ENCODE measurements around the gene OOEP. TPM values are rescaled to one million over a fixed set of nuclear protein-coding genes. Genes with fewer than 3 reads are reported as not detected.

Gene OOEP
- not detected in 2 replicates for total RNA-seq

GRCh38 chr6:73369563-73369962, at the start of gene OOEP:
Gene OOEP, minus strand, starts transcription at chr6:73369897. Its CDS starts 105 bp downstream, at chr6:73369792.
- DNase-seq (ENCODE audit: low read depth), result no peak
- TF ChIP-seq CTCF (conservative IDR thresholded peaks at IDR 0.05; ENCODE audit: low read depth, low read length), result no peak
- no peak within 1 kb of the TSS for H3K4me3 ChIP-seq (ENCODE audit: low read depth, low read length)

DNA sequence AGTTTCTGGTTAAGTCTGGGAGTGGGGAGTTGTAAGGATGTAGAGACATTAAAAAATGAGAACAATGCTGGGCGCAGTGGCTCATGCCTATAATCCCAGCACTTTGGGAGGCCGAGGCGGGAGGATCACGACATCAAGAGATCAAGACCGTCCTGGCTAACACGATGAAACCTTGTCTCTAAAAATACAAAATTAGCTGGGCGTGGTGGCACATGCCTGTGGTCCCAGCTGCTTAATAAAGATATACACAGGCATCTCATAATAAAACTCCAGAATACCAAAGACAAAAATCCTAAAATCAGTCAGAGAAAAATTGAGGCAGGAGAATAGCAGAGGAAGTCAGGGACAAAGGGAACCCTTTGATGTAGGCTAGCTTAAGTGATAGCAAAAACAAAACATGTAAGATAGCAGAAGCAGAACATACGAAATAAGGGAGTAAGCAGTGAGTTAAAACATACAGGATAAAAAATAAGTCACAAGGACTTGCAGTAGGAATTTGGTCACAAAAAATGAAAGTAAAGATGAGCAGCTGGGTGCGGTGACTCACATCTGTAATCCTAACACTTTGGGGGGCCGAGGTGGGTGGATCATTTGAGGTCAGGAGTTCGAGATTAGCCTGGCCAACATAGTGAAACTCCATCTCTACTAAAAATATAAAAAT, 48.5 kb upstream of the OOEP start:
- TF ChIP-seq CTCF (conservative IDR thresholded peaks at IDR 0.05; ENCODE audit: low read depth, low read length), result no peak
- no peak overlapping the region for H3K4me3 ChIP-seq (ENCODE audit: low read depth, low read length)
- no peak for DNase-seq (ENCODE audit: low read depth)

DNA sequence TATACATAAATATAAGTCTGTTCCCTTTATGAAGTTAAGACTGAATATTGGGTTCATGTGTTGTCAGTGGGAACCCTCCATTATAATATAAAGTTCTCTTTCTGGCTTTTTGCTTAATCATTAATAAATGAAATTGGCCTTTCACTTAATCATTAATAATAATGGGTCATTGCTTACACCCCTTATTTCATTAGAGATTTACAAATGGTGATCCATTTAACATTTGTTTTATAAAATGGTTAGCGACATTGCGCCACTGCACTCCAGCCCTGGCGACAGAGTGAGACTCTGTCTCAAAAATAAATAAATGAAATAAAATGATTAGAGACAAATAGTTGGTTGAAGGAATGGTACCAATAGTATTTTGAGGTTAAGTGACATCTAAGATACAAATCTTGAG, 43.4 kb upstream of the OOEP start:
- no peak for DNase-seq (ENCODE audit: low read depth)

DNA sequence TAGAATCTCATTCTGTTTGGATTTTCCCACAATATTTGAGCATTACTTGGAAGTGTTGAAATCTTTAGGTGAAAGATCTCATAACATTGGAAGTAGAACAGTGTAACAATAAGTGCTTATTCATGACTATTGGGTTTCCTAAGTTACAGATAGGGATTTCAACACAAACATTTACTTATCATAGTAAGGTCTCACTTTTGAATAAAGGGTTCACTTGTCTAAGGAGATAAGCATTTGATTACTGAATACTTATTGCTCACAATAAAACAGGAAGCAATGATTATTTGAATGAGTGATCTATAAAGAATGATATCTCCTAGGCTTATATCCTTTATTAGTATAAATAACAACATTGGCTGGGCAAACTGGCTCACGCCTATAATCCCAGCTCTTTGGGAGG, 39.7 kb upstream of the OOEP start:
- TF ChIP-seq CTCF (conservative IDR thresholded peaks at IDR 0.05; ENCODE audit: low read depth, low read length), result no peak
- no peak overlapping the region for H3K4me3 ChIP-seq (ENCODE audit: low read depth, low read length)
- no peak for DNase-seq (ENCODE audit: low read depth)

More for the DNA sequence above, 43.4 kb upstream of the OOEP start:
- TF ChIP-seq CTCF (conservative IDR thresholded peaks at IDR 0.05; ENCODE audit: low read depth, low read length), result no peak
- no peak overlapping the region for H3K4me3 ChIP-seq (ENCODE audit: low read depth, low read length)

- DNase-seq (ENCODE audit: low read depth), result no peak
- H3K4me3 ChIP-seq (ENCODE audit: low read depth, low read length), result no peak overlapping the region
- no peak for TF ChIP-seq CTCF (conservative IDR thresholded peaks at IDR 0.05; ENCODE audit: low read depth, low read length)
Measured at GRCh38 chr6:73400656-73401055, 31.0 kb upstream of the OOEP start.

DNA sequence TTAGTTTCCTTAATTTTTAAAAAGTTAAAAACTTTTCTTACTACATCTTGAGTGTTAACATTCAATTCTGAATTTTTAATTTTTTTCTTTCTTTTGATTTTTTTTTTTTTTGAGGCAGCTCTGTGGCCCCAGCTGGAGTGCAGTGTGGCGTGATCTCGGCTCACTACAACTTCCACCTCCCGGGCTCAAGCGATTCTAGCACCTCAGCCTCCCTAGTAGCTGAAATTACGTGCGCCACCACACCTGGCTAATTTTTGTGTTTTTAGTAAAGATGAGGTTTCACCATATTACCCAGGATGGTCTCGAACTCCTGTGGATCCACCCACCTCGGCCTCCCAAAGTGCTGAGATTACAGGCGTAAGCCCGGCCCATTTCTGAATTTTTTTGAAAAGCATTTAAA, 26.2 kb upstream of the OOEP start:
- no peak overlapping the region for H3K4me3 ChIP-seq (ENCODE audit: low read depth, low read length)
- TF ChIP-seq CTCF (conservative IDR thresholded peaks at IDR 0.05; ENCODE audit: low read depth, low read length), result no peak
- DNase-seq (ENCODE audit: low read depth), result no peak

Data from epithelial cell of proximal tubule (primary cell).